Esophagus mucosa (tissue), 1 donor: ENCODE data around the gene TEC. TPM values are rescaled to one million over a fixed set of nuclear protein-coding genes. Genes with fewer than 3 reads are reported as not detected.
A peak's percentile ranks its signal among the peaks of the same experiment; 100 is the strongest.
"Not testable (repeated sequence)": the region's sequence is repeated elsewhere in the genome, so short reads cannot be mapped to it uniquely, and the experiment has no call there.

Source experiments
- ATAC-seq: fragments of 200-7000 bp; cut with Tn5 transposase; one replicate; pipeline ENCODE4 v1.9.1; 2020
- total RNA-seq: library from RNA; stranded (reverse); gene quantifications from one replicate; pipeline ENCODE4 v1.2.4, GENCODE V29; 2023
- donor health status: DM: yes; HTN: yes; CAD: no.

TEC gene
- 6.3 TPM for total RNA-seq

DNA sequence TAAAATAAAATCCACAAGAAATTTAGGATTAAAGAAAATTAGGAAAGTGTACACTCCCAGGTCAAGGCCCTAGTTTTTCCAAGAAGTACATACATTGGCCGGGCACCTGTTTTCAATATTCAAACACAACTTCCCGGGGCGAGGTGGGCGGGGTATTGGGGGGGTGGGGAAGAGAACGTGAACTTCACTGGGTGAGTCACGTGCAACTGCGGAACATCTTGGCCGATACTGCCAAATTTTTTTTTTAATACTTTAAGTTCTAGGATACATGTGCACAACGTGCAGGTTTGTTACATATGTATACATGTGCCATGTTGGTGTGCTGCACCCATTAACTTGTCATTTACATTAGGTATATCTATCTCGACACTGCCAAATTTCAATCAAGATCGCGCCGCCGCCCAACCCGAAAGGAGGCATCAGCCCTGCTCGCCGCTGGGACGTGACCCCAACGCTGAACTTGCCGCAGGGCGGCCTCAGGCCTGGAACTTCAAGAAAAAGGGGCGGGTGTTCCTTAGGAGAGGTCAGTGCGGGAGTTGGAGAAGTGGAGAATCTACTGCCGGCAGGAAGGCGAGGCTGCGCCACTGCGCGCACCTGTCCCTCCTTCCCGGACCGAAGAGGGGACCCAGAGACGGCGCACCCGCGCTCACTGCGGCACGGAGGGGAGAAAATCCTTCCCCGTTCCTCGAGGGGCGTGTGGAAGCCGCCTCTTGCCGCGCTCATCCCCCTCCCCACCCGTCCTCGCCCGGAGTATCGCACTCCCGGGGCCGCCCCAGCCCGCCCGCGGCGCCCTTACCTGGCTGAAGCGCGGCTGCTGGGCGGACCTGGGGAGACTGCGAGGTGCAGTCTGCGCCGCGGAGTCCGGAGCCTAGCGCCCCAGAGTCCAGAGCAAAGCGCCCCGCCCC is at the start of gene TEC:
Gene TEC (minus strand): TSS at position 883 of the 905 bp plus-strand sequence. CDS start 41,224 bp downstream, outside the sequence.
- ATAC-seq: peak; percentile 65

GRCh38 chr4:48315728-48316630 is 46.3 kb upstream of the TEC start:
- no peak for ATAC-seq

- ATAC-seq: not testable (repeated sequence)
These were observed 45.1 kb upstream of the TEC start for GRCh38 chr4:48314746-48315145.

- no peak for ATAC-seq
These were observed 42.3 kb upstream of the TEC start for GRCh38 chr4:48311896-48312295.

GRCh38 chr4:48308901-48309300 is 39.3 kb upstream of the TEC start:
- no peak for ATAC-seq

GRCh38 chr4:48307528-48307927 is 37.9 kb upstream of the TEC start:
- ATAC-seq: no peak

DNA sequence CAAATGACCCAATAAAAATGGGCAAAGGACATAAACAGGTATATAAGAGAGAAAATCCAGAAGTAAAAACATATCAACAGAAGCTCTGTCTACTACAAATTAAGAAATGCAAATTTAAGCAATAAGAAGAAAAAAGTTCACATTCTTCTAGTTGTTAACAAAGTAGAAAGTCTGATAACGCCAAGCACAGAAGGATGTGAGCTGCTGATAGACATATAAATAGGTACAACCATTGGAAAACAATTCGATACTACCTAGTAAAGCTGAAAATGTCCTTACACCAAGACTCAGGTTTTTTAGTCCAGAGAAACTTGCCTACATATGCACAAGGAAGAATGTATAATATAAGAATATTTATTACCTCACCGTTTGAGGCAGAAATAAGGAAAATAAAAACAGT is 35.9 kb upstream of the TEC start:
- ATAC-seq: no peak

DNA sequence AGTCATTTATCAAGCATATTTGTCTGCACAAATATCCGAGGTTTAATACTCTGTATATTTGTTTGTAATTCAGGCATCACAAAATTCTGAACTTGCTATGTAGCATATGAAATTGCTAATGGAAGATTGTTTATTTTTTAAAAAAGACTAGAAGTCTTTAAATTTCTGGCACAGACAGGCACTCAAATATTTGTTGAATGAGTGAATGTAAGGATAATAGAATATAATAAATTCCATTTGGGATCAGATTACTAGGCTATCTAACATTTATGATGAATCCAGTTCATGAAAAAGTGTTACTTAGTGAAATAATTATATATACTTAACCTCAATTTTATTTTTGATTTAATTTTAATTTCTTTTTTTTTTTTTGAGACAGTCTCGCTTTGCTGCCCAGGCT is 30.4 kb upstream of the TEC start:
- no peak for ATAC-seq

DNA sequence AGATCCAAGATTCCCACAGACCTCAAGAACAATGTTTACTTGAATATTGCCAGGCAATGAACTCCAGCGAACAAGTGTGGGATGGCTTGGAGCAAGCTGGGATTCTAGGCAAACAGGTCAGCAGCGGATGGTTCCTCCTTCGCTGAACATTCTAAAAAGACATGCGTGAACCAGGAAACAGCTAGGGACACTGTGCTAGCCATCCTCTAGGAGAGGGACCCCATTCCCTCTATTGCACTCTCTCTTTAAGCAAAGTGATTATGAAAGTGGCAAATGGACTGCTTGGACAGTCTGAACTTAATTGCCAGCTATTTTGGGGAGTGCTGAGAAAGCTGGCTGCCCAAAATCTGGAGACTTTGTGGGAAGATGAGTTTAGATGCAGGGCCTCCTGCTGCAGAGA is 29.9 kb upstream of the TEC start:
- no peak for ATAC-seq

GRCh38 chr4:48297256-48297846 is 27.7 kb upstream of the TEC start:
- no peak for ATAC-seq

- no peak for ATAC-seq
These were observed 26.7 kb upstream of the TEC start for GRCh38 chr4:48296365-48296764.

- no peak for ATAC-seq
These were observed 25.5 kb upstream of the TEC start for GRCh38 chr4:48295116-48295515.

- ATAC-seq: not testable (repeated sequence)
These were observed 22.7 kb upstream of the TEC start for GRCh38 chr4:48292218-48292790.

GRCh38 chr4:48290146-48290772 is 20.6 kb upstream of the TEC start:
- peak; percentile 62 for ATAC-seq

DNA sequence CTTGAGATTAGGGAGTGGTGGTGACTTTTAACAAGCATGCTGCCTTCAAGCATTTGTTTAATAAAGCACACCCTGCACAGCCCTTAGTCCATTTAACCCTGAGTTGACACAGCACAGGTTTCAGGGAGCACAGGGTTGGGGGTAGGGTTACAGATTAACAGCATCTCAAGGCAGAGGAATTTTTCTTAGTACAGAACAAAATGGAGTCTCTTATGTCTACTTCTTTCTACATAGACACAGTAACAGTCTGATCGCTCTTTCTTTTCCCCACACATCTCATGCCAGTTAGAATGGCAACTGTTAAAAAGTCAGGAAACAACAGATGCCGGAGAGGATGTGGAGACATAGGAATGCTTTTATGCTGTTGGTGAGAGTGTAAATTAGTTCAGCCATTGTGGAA is 16.4 kb upstream of the TEC start:
- not testable (repeated sequence) for ATAC-seq

DNA sequence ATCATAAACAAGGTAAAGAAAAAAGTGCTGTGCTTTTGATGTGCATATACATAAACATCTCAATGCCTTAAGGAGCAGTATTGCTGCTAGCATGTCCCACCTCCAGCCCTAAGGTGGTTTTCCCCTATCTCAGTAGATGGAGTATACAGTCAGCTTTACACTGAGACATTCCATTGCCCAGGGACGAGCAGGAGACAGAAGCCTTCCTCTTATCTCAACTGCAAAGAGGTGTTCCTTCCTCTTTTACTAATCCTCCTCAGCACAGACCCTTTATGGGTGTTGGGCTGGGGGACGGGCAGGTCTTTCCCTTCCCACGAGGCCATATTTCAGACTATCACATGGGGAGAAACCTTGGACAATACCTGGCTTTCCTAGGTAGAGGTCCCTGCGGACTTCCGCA is 16.0 kb upstream of the TEC start:
- ATAC-seq: not testable (repeated sequence)

DNA sequence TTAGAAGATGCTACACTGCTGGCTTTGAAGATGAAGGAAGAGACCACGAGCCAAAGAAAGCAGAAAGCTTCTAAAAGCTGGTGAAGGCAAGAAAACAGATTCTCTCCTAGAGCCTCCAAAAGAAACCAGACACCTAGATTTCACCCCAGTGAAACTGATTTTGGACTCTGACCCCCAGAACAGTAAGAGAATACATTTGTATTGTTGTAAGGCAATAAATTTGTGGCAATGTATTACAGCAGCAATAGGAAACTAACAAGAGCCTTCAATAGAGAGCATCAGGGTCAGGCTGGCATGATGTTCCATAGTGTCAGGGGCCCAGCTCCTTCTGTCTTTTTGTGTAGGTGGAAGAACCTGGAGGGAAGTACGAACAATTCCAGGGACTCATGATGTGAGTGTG is 6.0 kb upstream of the TEC start:
- no peak for ATAC-seq

DNA sequence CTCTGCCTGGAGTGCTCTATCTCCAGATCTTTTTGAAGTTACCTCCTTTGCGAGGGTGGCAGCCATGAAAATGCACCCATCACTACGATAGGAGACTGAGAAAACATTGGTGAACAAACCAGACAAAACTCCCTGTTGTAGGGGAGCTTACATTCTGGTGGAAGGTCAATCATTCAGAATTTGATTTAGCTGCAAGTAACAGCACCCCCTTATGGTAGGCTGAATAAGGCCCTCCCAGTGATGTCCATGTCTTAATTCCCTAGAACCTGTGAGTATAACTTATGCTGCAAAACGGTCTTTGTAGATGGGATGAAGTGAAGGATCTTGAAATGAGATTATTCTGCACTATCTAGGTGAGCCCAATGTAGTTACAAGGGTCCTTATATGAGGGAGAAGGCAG is 5.6 kb upstream of the TEC start:
- peak; percentile 57 for ATAC-seq

DNA sequence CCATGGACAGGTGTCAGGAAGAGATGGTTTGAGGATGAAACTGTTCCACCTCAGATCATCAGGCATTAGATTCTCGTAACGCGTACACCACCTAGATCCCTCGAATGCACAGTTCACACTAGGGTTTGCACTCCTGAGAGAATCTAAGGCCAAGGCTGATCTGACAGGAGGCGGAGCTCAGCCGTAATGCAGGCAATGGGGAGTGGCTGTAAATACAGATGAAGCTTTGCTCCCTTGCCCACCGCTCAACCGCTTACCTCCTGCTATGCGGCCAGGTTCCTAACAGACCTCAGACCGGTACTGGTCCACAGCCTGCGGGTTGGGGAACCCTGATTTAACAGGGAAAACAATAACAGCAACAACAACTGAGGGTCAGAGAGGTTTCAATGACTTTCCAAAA is 2.0 kb upstream of the TEC start:
- ATAC-seq: no peak

GRCh38 chr4:48270951-48271473 is 1.4 kb upstream of the TEC start:
- no peak for ATAC-seq

DNA sequence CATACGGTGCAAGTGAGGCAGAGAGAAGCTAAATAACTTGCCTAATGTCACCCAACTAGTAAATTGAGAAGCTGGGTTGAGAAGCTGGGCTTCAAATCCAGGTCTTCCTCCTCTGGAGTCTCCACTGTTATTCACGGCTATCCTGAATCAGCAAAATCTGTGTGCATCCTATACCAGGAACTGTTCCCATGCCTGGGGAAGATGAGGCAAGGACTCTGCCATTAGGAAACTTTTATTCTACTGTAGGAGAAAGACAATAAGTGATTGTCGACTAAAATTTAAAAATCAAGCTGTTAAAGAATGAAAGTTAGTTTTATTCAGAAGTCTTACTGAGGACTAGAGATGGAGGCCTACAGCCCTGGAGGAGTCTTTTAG is 872 bp upstream of the TEC start:
- ATAC-seq: no peak
